HG03139 (cell line): ENCODE measurements around the gene PPARG.
"Not testable (repeated sequence)": the region's sequence is repeated elsewhere in the genome, so short reads cannot be mapped to it uniquely, and the experiment has no call there.

Source experiments
- ATAC-seq: cut with Tn5 transposase; IDR thresholded peaks from one replicate; pipeline ENCODE4 v1.9.1; 2021; ENCODE audit not compliant: unreplicated experiment

The PPARG gene

DNA sequence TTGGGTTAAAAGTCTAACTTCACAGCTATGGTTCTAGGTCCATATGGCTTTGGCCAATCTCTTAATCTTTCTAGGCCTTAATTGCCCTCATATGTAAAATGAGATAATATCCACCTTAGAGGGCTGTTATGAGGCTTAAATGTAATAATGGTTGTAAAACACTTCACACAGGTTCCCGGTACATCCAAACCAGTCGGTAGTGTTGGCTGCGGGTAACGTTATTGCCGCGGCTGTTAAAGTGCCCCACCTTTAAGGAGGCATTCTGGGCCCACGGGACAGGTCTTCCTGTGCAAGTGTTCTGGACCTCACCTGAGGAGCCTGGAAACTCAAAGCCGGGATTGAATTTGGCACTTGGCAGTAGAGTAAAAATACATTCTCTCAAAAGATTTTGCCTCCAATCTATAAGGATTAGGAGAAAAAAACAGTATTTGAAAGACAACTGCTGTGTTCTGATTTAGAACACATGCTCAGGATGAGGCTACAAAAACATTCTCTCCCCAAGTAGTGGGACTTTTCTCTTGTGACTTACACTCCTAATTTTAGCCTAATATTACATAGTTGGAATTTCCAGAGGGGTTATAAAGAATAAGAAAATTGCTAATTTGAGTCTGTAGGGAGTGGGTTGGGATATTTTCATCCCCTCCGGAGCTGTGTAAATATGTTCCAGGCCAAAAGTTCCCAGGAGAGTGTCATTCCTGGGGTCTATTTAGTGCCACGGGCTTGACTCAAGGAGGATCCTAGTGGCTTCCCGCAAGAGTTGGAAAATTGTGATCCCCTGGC lies 150.5 kb downstream of the PPARG start:
- ATAC-seq = no peak

DNA sequence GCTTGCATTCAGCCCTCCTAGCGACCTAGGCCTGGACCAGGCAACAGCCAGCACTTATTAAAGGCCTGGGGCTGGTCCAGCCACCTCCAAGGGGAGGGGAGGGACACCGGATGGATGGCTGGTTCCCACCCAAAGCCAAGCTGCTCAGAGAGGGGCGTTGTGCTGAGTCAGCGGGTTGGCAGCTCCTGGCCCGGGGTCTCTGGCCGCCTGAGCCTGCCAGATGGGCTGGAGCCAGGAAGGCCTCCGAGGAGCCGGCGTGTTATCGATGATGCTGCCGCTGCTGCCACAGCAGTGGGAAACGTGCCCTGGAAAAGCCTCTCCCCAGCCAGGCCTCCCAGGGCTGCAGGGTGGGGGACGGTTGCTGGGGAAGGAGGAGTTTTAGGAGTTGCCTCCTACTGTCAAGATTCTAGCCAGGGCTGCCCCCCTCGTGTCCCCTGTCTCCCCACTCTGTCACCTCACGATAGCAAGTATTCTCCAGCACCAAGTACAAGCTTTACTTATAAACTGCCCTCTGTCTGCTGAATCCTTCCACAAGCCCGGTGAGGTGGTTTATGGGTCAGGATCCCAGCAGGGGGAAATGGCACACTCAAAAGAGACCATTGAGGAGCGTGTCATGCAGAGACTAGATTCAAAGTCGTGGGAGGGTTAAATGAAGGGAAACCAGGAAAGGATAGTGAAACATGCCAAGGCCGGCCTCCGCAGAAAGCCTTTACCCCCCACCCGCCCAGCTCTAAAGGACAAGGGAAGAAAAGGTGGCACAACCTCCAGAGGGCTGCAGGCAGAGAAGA lies 152.3 kb downstream of the PPARG start:
- no peak for ATAC-seq

DNA sequence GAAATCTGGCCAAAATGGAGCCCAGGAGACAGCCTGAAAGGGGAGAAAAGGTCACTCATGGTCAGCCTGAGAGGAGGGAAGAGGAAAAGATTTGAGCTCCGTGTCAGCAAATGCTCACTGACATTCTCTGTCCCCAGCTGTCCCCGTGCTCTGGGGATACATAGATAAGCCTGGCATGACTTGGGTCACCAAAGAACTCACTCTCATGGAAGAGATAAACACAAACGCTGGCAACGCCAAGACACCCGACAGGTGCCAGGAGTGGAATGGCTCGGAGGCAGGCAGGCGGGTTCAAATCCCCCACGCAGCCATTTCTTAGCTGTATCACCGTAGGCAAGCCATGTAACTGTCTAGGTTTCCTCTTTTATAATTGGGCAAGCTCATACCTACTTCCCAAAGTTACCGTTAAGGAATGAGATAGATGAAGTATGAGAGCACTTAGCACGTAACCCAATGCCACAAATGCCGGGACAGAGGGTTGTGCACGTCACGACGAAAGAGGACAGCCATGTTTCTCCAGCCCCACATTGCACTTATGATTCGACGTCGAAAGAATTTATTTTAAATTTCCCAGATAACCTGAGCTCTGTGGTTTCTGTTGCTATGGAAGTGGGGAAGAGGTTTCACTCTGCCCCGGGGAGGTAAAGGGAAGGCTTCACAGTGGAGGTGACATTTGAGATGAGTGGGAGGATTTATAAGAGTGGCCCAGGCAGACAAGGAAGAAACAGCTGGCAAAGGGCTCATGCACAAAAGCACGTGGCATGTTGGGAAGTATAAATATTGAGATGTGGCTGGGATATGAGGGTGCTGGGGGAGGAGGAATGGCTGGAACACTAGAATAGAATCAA lies 154.0 kb downstream of the PPARG start:
- ATAC-seq = no peak

DNA sequence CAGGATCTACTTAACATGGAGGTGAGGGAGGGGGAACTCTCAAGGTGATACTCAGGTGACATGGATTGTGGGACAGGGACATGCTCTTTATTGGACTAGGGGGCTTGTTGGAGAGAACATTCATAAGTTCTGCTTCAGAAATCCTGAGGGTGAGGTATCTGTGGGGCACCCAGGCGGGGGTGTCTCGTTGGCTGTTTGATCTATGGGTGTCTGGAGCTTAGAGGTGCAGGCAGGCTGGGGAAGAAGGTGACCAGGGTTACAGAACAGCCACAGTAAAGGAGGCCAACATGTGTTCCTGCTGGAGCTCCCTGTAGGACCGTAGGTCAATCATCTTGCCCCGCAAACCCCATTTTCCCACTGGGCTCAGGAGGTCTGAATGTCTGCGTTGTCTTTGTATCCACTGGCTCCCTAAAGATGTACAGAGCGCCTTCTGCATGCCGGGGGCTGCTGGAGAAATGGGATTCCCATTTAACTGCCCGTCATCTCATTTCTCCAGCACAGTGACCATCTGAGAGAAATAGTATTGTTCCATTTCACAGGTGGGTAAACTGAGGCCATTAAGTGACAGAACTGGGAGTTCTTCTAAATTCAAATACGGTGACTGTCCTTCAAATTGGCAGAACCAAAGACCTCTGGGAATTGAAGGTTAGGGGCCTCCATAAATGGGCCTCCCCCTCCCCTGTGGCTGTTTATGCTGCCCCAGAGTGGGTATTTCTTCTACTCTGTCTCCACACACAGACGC lies 155.1 kb downstream of the PPARG start:
- ATAC-seq = no peak

DNA sequence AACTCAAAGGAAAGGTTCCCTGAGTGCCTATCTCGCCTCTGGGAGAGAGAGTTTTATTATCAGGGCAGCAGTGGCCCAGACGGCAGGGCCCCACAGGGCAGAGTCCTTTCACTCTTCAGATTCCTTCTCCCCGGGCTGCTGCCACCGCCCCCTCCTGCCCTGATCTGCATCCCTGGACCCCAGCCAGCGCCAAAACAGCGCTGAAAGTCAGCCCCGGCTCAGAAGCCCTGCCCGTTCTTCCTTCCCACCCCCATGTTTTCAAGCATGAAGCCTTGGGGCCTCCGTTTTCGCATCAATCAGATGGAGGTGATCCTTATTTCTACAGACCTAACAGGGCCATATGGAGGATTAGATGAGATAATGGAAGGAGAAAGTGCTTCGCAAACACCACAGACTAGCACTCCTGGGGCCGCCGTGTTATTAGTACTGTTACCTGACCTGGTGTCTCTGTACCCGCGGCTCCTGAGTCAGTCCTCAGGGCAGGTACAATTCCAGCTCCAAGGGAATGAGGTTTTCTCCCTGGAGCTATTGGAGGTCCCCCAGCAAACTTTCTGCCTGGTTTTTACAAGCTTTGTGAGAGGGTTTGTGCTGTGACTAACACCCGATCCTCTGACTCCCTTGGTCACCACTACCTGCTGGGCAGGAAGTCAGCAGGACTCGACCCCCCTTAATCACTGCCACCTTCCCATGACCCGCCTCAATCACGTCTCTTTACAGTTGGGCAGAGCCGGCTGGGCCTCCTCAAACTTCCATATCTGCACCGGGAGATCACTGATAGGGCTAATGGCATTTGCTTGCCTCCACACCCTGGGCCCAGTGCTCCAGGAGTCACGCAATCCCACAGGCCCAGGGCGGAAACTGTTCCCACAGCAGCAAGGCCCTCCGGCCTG lies 156.0 kb downstream of the PPARG start:
- no peak for ATAC-seq

DNA sequence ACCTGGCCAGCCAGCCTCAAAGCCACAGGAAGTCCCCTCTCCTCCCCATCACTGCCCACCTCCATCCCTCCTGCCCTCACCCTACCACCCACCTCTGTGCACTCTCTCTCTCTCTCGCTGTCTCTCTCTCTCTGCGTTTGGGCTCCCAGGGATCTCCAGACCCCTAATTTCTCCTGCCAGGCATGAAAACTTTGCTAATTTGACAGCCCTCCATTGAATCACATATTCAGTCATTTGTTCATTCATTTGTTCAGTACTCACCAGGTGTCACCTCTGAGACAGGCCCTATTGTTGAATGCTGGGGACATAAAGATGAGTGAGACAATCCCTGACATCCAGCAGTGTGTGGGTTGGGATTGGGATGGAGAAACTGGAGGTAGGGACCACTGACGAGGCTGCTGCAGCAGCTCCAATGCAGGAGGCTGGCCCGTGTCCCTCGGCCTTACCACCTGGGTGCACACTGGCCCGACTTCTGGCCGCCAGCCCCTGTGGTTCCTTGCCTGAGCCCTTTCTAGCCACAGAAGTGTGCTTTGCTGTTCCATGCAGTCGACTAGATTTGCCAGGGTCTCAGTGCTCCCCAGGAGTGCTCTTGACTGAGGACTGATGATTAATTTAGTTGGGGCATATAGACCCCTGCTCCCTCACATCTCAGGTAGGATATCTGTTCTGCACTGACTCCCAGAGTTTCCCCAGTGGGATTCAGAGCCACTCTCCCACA lies 156.8 kb downstream of the PPARG start:
- ATAC-seq = no peak

DNA sequence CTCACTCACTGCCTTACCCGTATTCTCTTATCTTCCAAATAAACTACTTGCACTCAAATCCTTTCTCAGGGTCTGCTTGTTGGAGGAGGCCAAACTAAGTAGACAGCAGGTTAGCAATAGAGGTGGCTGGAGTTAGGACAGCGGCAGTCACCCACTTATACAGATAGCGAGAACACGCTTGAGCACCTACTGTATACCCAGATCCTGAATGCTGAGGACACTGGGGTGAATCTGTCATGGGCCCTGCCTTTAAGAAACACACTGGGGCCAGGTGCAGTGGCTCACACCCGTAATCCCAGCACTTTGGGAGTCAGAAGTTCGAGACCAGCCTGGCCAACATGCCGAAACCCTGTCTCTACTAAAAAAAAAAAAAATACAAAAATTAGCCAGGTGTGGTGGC lies 157.4 kb downstream of the PPARG start:
- ATAC-seq = no peak

DNA sequence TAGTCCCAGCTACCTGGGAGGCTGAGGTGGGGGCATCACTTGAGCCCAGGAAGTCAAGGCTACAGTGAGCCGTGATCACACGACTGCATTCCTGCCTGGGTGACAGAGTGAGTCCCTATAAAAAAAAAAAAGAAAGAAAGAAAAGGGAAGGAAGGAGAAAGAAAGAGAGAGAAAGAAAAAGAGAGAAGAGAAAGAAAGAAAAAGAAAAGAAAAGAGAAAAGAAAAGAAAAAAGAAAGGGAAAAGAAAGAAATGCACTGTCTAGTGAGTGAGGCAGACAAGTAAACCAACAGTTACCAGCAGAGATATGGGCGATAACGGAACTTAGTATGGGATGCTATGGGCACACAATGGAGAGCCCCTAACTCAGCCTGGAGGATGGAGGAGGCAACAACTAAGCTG lies 158.2 kb downstream of the PPARG start:
- no peak for ATAC-seq

DNA sequence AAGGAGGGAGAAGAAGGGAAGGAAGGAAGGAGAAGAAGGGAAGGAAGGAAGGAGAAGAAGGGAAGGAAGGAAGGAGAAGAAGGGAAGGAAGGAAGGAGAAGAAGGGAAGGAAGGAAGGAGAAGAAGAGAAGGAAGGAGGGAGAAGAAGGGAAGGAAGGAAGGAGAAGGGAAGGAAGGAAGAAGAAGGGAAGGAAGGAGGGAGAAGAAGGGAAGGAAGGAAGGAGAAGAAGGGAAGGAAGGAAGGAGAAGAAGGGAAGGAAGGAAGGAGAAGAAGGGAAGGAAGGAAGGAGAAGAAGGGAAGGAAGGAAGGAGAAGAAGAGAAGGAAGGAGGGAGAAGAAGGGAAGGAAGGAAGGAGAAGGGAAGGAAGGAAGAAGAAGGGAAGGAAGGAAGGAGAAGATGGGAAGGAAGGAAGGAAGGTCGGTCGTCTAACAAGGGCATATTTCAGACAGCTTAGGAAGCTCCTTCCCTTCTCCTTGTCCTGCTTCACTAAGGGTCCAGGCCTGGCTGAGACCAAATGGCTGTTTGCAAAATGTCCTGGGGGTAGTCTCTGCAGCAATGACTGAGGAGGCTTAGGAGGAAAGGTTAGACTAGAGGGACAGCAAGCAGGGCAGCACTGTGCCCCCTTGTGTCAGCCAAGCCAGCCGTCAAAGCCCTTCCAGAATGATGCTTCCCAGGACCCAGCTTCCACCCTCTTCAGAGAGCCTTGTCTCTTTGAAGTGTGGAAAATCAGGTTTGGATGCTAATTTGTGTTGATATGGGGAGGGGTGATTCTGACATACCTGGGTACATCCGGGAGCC lies 159.7 kb downstream of the PPARG start:
- not testable (repeated sequence) for ATAC-seq

DNA sequence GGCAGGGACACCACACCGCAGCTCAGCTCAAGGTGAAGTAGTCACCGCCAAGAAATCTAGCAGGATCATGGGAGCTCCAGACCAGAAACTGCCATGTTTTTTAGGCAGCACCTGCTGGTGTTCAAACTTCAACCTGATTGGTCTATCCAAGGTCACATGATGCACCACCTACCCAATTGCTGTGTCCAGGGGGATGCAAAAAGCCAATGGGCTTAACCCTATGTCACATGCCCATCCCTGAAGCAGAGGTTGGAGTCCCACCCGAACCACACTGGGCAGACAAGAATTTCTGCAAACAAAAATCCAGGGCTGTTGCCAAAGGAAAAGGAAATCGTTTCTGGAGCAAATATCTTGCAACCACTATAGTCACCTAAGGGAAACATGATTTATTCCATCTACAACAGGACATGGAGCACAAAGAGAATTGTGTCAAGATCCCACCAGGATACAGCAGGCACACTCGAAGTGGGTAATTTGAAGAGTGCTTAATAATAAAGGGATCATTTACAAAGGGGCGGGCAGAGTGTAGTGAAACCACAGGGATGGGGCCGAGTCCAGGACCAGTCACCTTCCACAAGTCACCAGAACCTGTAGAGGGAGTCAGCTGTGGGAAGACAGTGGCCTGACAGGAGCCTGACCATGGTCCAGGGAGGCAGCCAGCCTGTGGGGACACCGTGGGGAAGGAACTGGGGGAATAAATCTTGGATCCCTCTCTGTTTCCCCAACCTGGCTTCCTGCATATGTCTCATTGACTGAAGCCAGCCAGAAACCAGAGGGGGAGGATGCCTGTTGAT lies 161.2 kb downstream of the PPARG start:
- no peak for ATAC-seq

DNA sequence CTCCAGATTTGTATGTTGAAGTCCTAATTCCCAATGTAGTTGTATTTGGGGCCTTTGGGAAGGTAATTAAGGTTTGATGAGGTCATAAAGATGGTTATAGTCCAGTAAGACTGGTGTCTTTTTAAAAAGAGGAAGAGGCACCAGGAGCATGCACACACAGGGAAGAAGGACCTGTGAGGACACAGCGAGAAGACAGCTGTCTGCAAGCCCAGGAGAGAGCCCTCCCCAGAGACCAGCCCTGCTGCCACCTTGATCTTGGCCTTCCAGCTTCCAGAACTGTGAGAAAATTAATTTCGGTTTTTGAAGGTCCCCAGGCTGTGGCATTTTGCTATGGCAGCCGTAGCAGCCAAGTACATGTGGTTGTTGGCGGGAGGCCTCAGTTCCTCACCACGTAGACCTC lies 162.6 kb downstream of the PPARG start:
- ATAC-seq = no peak

DNA sequence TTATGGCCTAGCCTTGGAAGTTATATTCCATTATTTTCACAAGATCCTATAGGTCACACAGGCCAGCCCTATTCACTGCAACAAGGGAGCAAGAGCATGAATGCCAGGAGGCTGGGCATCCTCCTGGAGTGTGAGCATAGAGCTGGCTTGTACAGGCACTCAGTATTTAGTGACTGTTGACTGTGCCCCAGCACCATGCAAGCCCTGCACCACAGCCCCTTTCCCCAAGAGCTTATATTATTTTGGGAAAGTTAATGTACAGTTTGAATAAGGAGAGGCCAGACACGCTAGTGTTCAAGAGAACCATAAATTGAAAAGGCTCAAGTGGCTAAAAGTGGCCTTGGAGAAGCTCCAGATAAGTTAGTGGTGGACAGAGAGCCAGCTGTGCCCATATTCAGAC lies 163.1 kb downstream of the PPARG start:
- ATAC-seq = no peak

DNA sequence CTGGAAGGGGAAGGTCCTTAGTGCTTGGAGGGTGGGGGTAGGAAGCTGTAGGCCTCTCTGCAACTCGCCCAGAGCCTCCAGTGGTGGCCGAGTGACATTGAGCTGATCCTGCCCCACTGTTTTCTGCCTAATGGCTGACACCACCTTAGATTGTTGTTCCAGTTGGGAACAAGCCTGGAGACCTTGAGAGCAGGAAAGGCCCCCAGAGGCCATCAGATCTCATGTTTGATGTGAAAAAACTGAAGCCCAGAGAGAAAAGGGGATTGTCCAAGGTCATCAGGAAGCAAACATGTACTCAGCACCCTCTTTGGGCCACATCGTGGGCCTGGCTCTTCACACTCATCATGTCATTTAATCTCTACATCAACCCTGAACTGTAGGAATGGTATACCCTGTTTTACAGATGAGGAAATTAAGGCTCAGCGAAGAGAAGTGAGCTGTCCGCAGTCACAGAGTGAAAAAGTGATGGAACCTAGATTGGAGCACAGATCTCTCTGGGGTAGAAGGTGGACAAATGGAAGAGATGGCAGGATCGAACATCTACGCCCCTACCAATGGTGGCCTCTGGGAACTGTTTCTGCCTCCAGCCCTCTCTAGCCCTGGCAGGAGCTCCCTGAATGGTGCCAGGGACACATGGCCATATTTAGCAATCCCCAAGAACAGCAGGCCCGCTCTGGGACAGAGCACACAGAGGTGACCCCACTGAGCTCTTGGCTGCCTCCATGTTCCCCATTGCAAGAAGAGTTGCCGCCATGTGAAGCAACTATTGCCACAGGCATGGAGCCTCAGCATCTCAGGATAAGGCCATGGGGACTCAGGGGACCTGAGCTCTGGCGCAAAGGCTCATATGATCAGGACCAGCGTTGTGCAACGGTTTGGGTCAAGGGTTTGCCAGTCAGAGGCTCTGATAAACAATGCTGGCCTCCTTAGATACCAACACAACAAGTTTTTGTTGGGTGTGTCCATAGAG lies 163.8 kb downstream of the PPARG start:
- ATAC-seq = no peak

DNA sequence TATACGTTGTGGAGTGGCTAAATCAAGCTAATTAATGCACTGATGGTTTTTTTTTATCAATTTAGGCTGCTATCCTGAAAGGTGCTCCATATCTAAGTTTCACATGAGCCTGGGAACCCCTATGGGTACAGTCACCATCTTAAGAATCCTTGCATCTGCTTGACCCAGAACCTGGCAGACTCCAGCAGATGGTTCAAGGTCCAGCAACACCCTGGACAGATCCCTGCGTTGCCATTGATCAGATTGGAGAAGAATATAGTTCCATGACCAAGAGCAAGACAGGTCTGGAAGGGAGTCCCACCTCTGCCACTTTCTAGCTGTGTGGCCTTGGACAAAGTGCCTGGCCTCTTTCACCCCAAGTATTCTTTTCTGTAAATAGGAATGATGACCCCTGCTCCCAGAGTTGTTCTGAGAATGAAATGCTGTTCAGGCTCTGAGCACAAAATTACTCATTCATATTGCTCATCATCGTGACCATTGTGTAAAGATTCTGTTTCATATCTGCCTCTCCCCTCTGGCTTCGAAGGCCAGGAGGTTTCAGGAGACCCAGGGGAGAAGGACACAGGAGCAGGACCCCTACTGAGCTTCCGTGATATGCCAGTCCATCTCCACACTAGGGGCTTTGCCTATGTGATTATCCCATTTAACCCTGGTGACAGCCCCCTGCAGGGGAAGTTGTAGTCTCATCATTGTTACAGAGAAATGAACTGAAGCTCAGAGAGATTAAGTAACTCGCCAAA lies 165.4 kb downstream of the PPARG start:
- no peak for ATAC-seq

DNA sequence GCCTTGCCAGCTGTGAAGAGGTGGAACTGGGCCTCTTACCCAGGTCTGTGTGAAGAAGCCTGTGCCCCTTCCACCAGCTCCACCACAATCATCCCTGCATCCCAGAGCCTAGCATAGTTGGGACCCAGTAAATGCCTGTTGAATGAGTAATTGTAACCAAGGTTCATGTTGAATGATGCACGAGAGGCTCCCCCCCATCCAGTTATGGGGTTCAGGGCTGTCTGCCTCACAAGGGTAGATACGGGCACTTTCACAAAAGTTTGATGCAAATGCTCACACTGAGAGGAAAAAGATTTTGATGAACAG lies 165.9 kb downstream of the PPARG start:
- ATAC-seq = no peak

DNA sequence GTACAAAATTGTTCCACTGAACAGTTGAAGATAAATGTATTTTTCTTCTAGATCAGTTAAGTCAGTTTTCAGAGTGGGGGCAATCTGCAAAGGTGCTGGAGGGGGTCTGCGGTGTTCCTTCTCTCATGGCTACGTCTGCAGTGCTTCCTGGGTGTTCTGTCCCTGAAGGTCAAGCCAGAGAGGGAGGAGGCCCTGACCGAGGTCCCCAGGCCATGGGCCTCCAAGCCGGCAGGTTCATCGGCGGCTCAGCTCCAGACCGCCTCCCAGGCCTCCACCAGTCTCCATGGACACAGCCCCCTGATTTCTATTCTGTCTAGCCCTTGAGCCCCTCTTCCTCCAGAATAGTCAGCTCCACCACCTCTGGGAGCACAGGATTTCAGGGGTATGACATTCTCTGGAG lies 166.9 kb downstream of the PPARG start:
- no peak for ATAC-seq
